Choroid plexus epithelial cell (primary cell): ENCODE measurements around the gene MED20.

Experiments used
- DNase-seq: peaks from one replicate; pipeline ENCODE4 v3.0.0-alpha.2; 2010; ENCODE audit warnings: low read depth
- H3K4me3 ChIP-seq: 2 replicates; pipeline ENCODE4 v1.5.1; 2011; ENCODE audit warnings: low read depth, mild to moderate bottlenecking, control low read depth, low read length, moderate library complexity
- CTCF ChIP-seq: conservative IDR thresholded peaks from 2 replicates; pipeline ENCODE4 v1.5.1; 2011; ENCODE audit warnings: low read depth, mild to moderate bottlenecking, control low read depth, inconsistent platforms, low read length, moderate library complexity

Gene MED20

GRCh38 chr6:41936073-41936837 is 15.3 kb upstream of the MED20 start:
- peak; percentile 95 for DNase-seq
- H3K4me3 ChIP-seq = no peak overlapping the region
- peak; percentile 94 for TF ChIP-seq CTCF

GRCh38 chr6:41935685-41936072 is 14.7 kb upstream of the MED20 start:
- no peak for DNase-seq
- TF ChIP-seq CTCF = no peak
- H3K4me3 ChIP-seq = no peak overlapping the region

GRCh38 chr6:41935193-41935574 is 14.2 kb upstream of the MED20 start:
- DNase-seq = no peak
- TF ChIP-seq CTCF = no peak
- no peak overlapping the region for H3K4me3 ChIP-seq

GRCh38 chr6:41934278-41935192 is 13.6 kb upstream of the MED20 start:
- no peak overlapping the region for H3K4me3 ChIP-seq

GRCh38 chr6:41932378-41932777 is 11.4 kb upstream of the MED20 start:
- DNase-seq = no peak
- H3K4me3 ChIP-seq = no peak overlapping the region
- TF ChIP-seq CTCF = no peak

More at GRCh38 chr6:41934278-41935192, 13.6 kb upstream of the MED20 start:
- no peak for DNase-seq
- TF ChIP-seq CTCF = no peak

- no peak for TF ChIP-seq CTCF
- no peak for DNase-seq
- no peak overlapping the region for H3K4me3 ChIP-seq
These were observed 10.9 kb upstream of the MED20 start for GRCh38 chr6:41931792-41932191.

- no peak overlapping the region for H3K4me3 ChIP-seq
- no peak for TF ChIP-seq CTCF
- DNase-seq = no peak
These were observed 9.0 kb upstream of the MED20 start for GRCh38 chr6:41929924-41930323.
